ENCODE measurements around the gene DPM2. TPM values are rescaled to one million over a fixed set of nuclear protein-coding genes. Genes with fewer than 3 reads are reported as not detected.

The DPM2 gene
- polyA plus RNA-seq, 5 donors, result 31.8 to 43.4 (median 36.9) TPM

DNA sequence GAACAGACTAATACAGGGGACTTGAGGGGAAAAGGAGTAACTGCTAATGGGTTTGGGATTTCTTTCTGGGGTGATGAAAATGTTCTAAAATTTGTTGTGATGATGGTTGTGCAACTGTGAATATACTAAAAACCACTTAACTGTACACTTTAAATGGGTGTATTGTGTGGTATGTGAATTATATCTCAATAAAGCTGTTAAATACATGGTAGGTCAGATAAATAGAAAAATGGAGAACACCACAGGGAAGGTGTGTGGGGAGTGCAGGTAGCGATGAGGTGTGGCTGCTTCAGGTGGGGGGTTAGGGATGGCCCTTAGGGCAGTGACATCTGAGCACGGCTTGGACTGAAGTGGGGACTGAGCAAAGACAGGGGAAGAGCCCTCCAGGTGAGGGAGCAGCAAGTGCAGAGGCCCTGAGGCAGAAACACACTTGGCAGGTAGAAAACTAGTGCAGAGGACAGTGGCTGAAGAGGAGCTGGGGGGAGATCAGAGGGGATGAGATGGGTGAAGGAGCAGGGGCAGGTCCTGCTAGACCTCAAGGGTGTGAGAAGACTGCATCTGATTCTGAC is 22.3 kb upstream of the DPM2 start:
- DNase-seq, result no peak

DNA sequence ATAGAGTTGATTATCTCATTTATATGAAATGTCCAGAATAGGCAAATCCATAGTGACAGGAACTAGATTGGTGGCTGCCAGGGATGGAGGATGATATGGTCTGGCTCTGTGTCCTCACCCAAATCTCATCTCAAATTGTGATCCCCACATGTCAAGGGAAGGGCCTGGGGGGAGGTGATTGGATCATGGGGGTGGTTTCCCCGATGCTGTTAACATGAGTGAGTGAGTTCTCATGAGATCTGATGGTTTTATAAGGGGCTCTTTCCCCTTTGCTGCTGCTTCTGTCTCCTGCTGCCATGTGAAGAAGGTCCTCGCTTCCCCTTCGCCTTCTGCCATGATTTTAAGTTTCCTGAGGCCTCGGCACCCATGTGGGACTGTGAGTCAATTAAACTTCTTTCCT is 21.7 kb upstream of the DPM2 start:
- DNase-seq, result no peak

DNA sequence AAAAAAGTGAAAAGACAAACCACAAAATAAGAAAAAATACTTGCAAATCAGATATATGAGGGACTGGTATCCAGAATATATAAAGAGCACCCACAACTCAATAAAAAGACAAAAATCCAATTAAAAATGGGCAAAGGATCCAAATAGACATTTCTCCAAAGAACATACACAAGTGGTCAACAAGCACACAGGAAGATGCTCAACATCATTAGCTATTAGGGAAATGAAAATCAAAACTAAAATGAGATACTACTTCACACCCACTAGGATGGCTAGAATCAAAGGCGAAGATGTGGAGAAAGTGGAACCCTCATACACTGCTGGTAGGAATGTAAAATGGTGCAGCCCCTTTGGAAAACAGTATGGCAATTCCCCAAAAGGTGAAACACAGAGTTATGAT is 21.1 kb upstream of the DPM2 start:
- no peak for DNase-seq

DNA sequence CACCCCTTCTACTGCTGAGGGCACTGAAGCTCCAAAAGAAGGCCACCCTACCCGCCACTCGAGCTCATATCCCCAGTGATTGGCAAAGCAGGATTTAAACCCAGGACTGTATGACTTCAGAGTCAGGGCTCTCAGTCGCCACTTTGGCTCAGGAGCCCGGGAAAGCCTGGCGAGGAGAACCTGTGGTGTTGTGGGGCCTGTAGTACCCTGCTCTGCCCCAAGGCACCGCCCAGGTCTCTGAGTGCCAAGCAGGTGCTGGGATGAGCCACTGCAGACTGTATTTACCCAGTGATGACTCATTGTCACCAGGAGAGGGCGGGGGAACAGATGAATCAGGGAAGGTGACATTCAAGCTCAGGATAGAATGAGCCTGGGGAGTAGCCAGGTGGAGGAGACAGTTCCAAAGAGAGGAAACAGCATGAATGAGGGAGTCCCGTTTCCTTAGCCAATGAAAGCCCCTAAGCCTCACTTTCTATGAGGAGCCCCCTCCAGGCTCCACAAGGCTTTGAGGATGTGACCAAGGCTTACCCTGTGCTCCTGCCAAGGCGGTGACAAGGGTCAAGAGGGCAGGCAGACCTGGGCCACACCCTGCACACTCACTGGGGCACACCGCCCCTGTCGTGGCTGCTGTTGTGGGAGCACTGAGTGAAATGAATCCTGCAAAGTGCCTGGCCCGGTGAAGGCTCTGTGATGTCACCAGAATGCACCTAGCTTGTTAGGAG is 17.8 kb upstream of the DPM2 start:
- DNase-seq, result no peak

DNA sequence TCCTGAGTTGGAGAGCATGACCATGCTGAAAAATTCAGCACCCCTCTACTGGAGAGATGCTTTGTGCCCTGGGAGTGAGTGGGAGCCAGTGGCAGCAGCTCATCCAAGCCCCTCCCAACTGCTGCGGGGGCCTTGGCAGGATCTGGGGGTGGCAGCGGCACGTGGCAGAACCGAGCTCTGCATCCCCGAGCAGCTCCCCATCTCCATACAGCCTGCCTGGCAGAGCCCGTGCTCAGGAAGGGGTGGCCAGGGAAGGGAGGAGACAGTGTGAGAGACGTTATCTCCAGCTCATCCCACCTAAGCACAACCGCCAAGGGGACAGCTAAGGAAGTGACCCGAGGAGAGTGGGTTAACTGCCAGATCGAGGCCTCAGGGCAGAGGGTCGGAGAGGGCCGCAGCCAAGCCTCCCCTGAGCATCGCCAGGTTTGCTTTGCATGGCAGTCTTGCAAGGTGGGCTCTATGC is 17.2 kb upstream of the DPM2 start:
- no peak for DNase-seq

DNA sequence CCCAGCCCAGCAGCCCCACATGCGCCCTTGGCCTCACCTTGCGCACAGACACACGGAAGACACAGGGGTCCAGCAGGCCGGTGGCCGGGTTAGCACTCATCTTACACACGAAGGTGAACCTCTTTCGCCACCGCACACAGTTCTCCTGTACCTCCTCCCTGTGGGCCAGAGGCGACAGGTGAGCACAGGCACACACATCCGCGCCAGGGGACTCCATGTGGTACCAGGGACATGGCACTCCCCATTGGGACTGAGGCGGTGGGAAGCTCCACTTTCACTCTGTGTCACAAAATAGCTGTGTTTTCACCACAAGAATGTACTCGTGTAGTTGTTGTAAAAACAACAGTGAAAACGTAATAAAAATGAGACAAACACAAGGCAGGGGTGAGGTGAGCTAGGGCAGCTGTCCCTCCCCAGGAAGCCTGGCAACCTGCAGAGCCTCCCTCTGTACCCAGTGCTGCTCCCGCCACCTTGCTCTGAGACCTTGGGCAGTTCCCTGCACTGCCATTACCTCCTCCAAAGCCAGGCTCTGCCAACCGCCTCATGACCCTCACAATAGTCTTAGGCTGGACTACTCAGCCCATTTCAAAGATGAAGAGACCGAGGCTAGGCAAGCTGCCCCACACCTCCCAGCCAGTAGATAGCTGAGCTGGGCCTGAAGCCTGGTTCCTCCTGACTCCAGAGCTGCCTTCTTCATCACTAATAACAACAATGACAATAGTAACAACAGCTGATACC is 16.3 kb upstream of the DPM2 start:
- no peak for DNase-seq

DNA sequence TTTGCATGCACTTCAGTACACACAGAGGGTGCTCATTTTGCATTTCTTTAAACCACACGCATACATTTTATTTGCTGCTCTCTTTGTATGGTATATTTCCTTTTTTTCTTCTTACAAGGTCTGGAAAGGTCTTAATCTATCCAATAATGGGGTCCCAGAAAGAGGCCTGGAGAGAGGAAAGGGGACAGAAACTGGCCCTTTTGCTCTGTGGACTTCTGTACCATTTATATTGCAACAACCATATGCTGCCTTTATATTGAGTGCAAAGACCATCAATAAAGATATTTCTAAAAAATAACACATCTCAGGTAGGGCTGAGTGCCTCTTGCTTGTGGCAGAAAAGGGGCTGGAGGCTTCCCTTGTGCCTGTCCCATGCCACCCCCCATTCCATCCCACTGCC is 15.5 kb upstream of the DPM2 start:
- DNase-seq, result no peak

DNA sequence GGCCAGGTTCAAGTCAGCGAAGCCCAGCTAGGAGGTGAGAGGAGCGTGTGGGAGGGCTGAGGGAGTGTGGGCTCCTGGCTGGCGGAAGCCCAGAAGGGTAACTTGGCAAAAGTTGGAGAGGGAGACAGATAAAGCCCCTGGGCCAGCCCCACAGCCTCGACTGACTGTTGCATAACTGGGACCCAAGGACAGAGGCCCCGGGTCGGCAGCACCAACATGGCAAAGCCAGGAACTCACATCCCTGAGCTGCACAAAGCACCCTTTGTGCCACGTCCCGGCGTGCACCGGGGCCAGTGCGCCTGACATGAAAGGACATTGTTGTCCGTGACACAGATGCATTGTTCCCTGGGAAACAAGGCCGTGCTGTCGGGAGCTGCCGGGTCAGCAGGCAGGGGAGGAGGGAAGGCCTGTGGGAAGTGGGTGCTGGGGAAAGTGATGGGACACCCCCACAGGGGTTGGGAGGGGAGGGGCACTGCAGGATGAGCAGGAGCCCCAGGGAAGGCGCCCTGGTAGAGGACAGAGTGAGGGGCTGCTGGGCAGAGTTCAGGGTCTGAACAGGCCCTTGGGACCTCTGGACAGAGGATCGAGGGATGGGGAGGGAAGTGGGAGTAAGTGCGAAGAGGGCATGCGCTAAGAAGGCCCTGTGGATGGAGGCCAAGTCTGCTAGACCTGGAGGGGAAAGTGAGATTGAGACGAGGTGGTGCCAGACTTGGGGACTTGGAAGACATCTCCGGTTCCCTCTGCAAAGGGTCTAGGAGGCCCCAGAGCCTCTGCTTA is 13.0 kb upstream of the DPM2 start:
- no peak for DNase-seq

DNA sequence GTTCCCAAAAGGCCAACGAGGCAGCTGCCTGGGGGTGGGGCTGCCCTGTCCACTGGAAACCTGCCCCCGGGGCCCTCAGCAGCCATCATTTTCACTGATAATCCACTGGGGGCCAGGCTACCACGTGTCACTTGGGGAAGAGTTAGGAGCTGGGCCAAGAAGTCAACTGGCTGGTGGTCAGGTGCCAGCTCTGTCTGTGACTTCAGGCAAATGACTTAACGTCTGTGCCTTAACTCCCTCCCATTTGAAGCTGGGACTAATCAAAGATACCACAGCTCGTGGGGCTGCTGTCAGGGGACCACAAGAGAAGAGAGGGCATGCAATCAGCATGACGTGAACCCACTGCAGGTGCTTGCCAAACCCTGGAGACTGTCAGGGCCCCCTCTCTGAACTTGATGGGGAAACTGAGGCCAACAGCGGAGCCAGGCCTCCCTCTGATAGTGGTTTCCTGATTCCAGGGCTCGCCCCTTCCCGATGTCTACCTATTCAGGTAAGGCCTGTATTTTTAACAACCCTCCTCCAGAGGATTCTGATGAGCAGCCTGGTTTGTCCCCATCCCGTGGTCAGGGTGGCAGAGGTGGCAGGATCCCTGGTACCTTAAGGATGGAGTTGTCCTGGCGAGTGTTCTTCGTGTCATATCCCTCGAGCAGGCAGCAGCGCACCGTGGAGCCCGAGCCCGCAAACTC is 12.3 kb upstream of the DPM2 start:
- no peak for DNase-seq

DNA sequence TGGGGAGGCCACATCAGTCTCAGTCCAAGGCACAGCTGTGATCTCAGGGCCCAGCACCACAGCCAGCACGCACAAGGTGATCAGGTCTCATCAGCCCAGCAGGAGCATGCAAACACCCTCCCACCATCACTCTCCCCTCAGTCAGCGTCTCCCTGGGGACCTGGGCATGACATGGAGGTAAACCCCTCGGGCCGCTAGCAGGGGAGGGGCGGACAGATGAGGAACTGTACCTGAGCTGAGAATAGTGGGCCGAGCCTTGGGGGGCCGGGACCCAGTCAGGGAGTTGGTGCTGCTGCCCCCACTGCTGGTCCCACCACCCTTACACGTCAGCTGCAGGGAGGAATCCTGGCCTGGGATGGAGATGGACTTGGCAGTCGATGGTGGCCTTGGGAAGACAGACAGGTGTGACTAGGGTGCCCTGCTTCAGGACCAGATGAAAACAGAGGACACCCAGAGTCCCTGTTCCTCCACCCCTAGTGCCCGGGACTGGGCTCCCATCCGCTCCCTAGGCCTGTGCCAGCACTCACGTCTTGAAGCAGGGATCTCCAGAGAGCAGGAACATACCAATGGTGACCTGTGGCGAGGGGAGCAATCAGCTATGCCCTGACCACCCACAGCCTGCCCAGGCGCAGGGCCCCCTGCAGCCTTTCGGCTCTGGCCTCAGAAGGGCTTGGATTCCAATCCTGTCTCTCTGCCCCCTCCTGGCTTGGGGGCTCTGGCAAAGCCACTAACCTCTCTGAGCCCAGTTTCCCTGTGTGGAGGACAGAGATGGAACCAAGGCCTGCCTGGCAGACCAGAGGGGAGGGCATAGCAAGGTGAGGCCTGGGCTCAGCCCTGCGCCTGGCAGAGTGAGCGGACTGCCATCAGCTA is 10.4 kb upstream of the DPM2 start:
- DNase-seq, result no peak

DNA sequence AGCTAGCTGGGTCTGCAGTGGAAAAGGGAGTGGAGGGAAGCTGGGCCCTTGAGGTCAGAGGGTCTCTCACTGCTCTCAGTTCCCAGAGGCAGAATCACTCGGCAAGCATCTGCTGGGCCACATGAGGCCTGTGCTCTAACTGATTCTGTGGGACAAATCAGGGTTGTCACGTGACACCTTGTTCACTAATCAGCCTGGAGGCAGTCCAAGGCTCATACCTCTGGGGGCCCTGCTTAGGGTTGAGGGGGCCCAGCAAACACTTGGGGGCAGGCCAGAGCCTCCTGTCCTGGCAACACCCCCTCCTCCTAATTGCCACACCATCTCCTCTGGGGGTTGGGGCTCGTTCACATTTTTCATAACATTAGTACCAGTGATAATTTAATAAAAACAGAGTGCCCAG is 9.1 kb upstream of the DPM2 start:
- no peak for DNase-seq

DNA sequence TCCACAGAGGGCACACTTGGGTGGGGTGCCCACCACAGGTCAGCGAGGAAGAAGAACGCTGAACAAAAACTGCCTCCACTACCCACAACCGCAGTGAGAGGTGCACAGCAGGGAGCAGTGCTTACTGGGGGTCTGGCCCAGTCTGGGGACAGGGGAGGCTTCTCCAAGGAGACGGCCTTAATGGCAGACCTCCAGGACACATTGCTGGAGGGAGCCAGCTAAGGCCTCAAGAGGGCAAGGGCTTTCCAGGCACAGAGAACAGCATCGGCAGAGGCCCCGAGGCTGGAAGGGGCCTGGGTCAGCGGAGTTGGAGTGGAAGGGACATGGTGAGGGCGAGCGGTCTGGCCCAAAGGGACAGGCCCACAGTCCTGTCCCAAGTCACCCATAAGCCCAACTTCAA is 8.3 kb upstream of the DPM2 start:
- no peak for DNase-seq

DNA sequence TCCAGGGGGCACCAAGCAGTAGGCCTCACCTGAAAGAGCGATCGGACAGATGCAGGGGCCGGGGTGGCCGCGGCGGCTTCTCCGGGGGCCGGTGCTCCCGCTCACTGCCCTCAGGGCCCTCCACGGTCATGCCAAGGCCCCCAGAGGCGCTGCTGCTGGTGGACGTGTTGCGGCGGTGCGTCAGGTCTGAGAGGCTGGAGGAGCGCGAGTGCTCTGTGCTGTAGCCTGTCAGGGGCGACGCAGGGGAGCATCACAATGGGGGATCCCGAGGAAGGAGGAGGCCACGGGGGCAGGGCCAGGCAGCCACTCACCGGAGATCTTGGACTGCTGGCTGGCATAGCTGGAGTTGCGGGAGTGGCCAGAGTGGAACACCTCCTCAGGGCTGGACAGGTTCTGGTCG is 7.7 kb upstream of the DPM2 start:
- DNase-seq, result no peak

DNA sequence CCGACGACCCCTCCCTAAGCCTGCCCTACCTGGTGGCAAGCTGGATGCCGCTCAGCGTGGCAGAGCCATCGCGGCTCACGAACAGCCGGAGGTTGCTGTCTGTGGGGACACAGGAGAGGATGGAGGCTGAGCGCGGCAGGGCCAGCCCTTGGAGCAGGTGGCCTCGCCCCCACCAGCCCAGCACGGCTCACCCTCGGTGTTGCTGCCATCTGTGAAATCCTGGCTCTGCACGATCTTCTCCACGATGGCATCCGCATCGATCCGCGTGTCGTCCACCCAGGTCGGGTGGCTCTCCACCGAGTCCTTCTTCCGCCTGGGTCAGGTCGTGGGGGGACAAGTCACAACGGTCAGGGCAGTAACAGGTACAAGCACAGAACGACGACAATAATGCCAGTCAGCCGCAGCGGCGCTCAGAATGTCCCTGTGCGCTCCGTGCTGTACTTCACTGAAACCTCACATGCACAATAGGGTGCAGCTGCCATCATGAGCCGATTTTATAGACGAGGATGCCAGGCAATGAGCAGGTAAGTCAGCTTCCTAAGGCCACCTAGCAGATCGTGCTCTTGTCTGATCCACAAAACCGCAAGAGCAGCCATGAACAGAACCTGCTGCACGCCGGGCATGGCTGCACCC is 7.0 kb upstream of the DPM2 start:
- DNase-seq, result no peak

DNA sequence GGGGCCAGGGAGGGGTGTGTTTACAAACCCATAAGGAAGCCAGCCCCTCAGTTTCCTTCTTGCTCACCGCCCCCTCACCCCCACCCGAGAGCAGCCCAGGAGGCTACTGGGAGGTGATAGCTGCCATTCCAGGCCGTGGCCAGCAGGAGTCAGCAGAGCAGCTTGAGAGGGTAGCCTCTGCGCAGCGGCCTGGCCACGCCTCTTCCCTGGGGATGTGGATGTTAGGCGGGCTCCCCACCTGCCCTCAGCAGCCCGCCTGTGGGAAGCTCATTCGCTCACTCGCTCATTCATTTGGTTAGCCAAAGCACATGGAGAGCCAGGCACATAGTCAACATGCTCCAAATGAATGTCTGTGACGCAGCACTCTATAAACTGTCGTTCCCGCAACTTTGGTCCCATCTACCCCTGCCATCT is 6.1 kb upstream of the DPM2 start:
- peak in 1 of 2 donors; percentile 52 for DNase-seq

DNA sequence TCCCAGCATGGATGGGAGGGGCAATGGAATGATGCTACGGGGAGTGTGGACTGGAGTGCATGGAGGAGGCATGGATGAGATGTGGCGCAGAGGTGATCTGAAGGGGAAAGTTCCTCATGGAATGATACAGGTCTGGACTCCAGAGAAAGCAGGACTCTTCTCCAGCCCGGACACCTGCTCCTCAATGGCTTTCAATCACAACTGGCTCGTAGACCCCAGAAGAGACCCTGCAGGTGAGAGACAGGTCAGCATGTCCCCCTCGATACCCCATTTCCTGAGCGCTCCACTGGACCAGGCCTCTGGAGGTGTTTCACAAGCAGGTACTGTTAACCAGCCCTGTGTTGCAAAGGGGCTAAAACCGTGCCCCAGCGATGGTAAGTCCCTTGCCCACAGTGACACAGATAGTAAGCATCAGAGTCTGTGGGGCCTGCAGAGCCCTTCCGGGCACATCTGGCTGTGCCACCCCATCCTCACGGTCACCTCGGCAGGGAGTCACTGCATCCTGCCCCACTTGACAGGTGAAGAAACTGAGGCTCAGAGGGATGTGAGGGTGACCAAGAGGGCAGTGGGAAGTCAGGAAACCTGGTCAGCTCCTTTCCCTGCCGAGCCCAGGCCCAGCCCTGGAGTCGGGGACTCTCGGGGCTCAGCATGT is 5.5 kb upstream of the DPM2 start:
- DNase-seq, result no peak

DNA sequence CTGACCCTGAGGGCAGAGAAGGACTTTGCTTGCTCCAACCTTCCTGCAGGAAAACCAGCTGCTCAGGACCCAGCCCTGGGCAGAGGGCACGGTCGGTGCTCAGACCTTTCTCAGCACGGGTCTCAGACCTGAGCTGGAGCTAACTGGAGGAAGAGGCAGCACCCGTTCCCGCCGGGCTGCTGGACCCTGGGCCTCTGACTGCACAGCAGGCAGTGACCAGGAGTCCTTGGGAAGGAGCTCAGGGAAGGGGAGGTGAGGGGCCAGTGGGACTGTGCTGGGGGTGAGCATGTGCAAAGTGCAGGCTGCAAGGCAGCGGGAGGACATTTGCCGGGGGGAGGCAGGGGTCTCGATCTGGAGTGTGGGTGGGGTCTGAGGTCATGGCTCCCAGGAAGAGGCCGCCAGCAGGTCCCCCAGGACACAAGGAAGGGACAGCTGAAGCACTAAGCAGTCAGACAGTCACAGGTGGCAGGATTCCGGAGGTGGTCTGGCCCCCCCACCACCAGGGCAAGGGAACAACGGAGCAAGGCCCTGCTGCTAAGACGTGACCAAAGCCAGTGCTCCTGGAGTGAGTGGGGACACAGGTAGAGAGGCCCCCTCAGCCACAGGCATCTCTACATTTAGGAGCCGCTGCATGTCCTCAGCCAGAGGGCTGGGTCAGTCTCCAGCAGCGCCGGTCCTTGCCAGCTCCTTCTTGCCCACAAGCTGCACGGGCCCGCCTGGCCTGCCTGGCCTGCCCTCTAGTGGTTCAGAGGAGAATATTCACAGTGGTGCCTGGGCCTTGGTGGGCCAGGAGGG is 4.8 kb upstream of the DPM2 start:
- peak in 1 of 2 donors; percentile 60 for DNase-seq

DNA sequence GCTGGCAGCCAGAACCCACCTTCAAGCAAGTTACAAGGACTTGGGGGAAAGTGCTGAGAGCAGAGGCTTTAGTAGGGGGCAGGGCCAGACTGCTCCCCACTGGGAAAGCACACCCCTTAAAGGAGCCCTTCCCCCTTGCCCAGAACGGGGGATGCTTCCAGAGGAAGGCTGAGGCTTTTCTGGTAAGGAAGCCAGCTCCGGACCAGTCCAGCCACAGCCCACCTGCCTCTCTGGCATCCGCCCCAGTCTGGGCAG is 4.2 kb upstream of the DPM2 start:
- DNase-seq, result no peak
